MM.1S (cell line): Measurements from ENCODE around the gene APOM.
A peak's percentile ranks its signal among the peaks of the same experiment; 100 is the strongest.

ENCODE experiments used
- DNase-seq: peaks from one replicate; pipeline ENCODE4 v3.0.0-alpha.2; 2015
- H2AFZ ChIP-seq: fragments of 300-600 bp; sonication (generic); 2 replicates; pipeline ENCODE4 v1.6.0; 2016; ENCODE audit warnings: antibody characterized with exemption, low read length
- H3F3A ChIP-seq: fragments of 300-600 bp; sonication (generic); 2 replicates; pipeline ENCODE4 v1.6.1; 2016; ENCODE audit warnings: mild to moderate bottlenecking, antibody characterized with exemption, low read length, moderate library complexity, mixed read lengths; ENCODE audit not compliant: insufficient read depth
- H3K27ac ChIP-seq: fragments of 300-600 bp; sonication (generic); 2 replicates; pipeline ENCODE4 v1.5.1; 2016; ENCODE audit warnings: mild to moderate bottlenecking, low read length
- H3K27me3 ChIP-seq: fragments of 300-600 bp; sonication (generic); replicated peaks from 2 replicates; pipeline ENCODE4 v1.6.0; 2016; ENCODE audit warnings: low read length; ENCODE audit not compliant: insufficient read depth
- H3K36me3 ChIP-seq: fragments of 300-600 bp; sonication (generic); replicated peaks from 2 replicates; pipeline ENCODE4 v1.6.1; 2016; ENCODE audit warnings: mild to moderate bottlenecking, low read length, mixed read lengths; ENCODE audit not compliant: insufficient read depth
- H3K4me1 ChIP-seq: fragments of 300-600 bp; sonication (generic); 2 replicates; pipeline ENCODE4 v1.6.1; 2016; ENCODE audit warnings: low read length, mixed read lengths
- H3K4me2 ChIP-seq: fragments of 300-600 bp; sonication (generic); 2 replicates; pipeline ENCODE4 v1.6.0; 2016; ENCODE audit warnings: low read depth, low read length
- H3K4me3 ChIP-seq: fragments of 300-600 bp; sonication (generic); 2 replicates; pipeline ENCODE4 v1.5.1; 2016; ENCODE audit warnings: low read length, mixed read lengths
- H3K79me2 ChIP-seq: fragments of 300-600 bp; sonication (generic); 2 replicates; pipeline ENCODE4 v1.6.1; 2016; ENCODE audit warnings: mixed run types, low read length, mixed read lengths
- H3K9ac ChIP-seq: fragments of 300-600 bp; sonication (generic); 2 replicates; pipeline ENCODE4 v1.6.1; 2016; ENCODE audit warnings: low read length, mixed read lengths
- H3K9me2 ChIP-seq: fragments of 300-600 bp; sonication (generic); replicated peaks from 2 replicates; pipeline ENCODE4 v1.6.1; 2016; ENCODE audit warnings: mild to moderate bottlenecking, low read length, mixed read lengths; ENCODE audit not compliant: insufficient read depth
- H3K9me3 ChIP-seq: fragments of 300-600 bp; sonication (generic); replicated peaks from 2 replicates; pipeline ENCODE4 v1.6.1; 2016; ENCODE audit warnings: mild to moderate bottlenecking, low read length, mixed read lengths; ENCODE audit not compliant: insufficient read depth
- H4K20me1 ChIP-seq: fragments of 300-600 bp; sonication (generic); 2 replicates; pipeline ENCODE4 v1.6.1; 2016; ENCODE audit warnings: mild to moderate bottlenecking, low read length, moderate library complexity, mixed read lengths; ENCODE audit not compliant: insufficient read depth
- CTCF ChIP-seq: fragments of 300-600 bp; sonication (generic); IDR thresholded peaks from 2 replicates; pipeline ENCODE4 v1.5.1; 2016; ENCODE audit warnings: antibody characterized with exemption, low read length, mixed read lengths
- EZH2 ChIP-seq: fragments of 300-600 bp; sonication (generic); optimal IDR thresholded peaks from 2 replicates; pipeline ENCODE3; 2017; ENCODE audit warnings: low read depth, mild to moderate bottlenecking, antibody characterized with exemption, low read length, mixed read lengths
- EZH2phosphoT487 ChIP-seq: fragments of 300-600 bp; sonication (generic); IDR thresholded peaks from 2 replicates; pipeline ENCODE4 v1.6.1; 2018; ENCODE audit warnings: antibody characterized with exemption, low read length

APOM gene

DNA sequence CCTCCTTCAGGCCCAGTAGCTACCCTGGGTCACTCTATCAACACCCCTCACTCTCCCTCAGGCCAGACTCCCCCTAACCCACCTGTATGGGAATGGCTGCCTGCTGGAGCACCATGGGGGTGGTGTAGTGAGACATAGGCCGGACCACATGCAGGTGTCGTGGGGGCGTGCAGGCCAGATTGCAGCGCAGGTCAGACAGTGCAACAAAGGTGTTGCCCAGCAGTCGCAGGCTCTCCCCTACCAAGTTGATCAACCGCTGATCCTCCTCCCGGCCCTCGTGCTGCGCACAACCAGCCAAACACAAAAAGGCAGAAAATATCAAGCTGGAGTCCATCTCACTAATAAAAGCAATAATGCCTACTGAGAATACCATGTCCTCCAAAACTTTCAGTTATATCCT, 10.4 kb upstream of the APOM start:
- Histone ChIP-seq H3K36me3 (0 out of 2 replicates have a peak, but pooled peaks cover 2% of the 10 kb centered on the region), H4K20me1 (no peaks in the 10 kb centered on the region), H3K27me3 (no peaks in the 10 kb centered on the region), H3K9me3 (no peaks in the 10 kb centered on the region), H2AFZ (no peak overlapping the region), H3K27ac (no peak overlapping the region), H3K9ac (no peak overlapping the region), H3K9me2 (no peaks in the 10 kb centered on the region), H3F3A (0 out of 2 replicates have a peak, but pooled peaks cover 6% of the 10 kb centered on the region), H3K4me1 (no peaks in the 10 kb centered on the region), H3K4me3 (no peak overlapping the region), H3K79me2 (peaks cover 28% of the 10 kb centered on the region), H3K4me2 (no peak overlapping the region)
- no peak for DNase-seq
- TF ChIP-seq EZH2phosphoT487 = no peak
- no peak for TF ChIP-seq CTCF
- no peak for TF ChIP-seq EZH2

GRCh38 chr6:31651602-31652191, 4.0 kb upstream of the APOM start:
- H3K27ac ChIP-seq = peak overlapping the region; percentile 87
- H3F3A ChIP-seq = peaks cover 11% of the 10 kb centered on the region
- DNase-seq = peak; percentile 51
- peaks cover 4% of the 10 kb centered on the region; the same call in 1 of the 2 replicates for H3K4me1 ChIP-seq
- H3K9me2 ChIP-seq = no peaks in the 10 kb centered on the region
- no peaks in the 10 kb centered on the region for H3K9me3 ChIP-seq
- 0 out of 2 replicates have a peak, but pooled peaks cover 2% of the 10 kb centered on the region for H3K36me3 ChIP-seq
- peaks cover 50% of the 10 kb centered on the region for H3K79me2 ChIP-seq
- H2AFZ ChIP-seq = peak overlapping the region; percentile 24
- peak overlapping the region; percentile 76 for H3K4me2 ChIP-seq
- TF ChIP-seq EZH2phosphoT487 = no peak
- TF ChIP-seq CTCF = no peak
- TF ChIP-seq EZH2 = no peak
- H4K20me1 ChIP-seq = no peaks in the 10 kb centered on the region
- peak overlapping the region; percentile 64 for H3K4me3 ChIP-seq
- H3K9ac ChIP-seq = peak overlapping the region; percentile 91
- no peaks in the 10 kb centered on the region for H3K27me3 ChIP-seq

GRCh38 chr6:31652925-31653724, 2.6 kb upstream of the APOM start:
- peak; percentile 91 for DNase-seq
- TF ChIP-seq EZH2 (no peak), CTCF (no peak)
- peaks cover 4% of the 10 kb centered on the region; the same call in 1 of the 2 replicates for H3K4me1 ChIP-seq
- peaks cover 47% of the 10 kb centered on the region for H3K79me2 ChIP-seq
- 0 out of 2 replicates have a peak, but pooled peaks cover 2% of the 10 kb centered on the region for H3K36me3 ChIP-seq
- H3K9me2 ChIP-seq = no peaks in the 10 kb centered on the region
- H2AFZ ChIP-seq = peak overlapping the region; percentile 29
- H4K20me1 ChIP-seq = no peaks in the 10 kb centered on the region
- H3K4me3 ChIP-seq = peak overlapping the region; percentile 64
- peak overlapping the region; percentile 87 for H3K27ac ChIP-seq
- H3K9me3 ChIP-seq = no peaks in the 10 kb centered on the region
- H3K9ac ChIP-seq = peak overlapping the region; percentile 91
- peaks cover 11% of the 10 kb centered on the region for H3F3A ChIP-seq
- H3K4me2 ChIP-seq = peak overlapping the region; percentile 76
- H3K27me3 ChIP-seq = no peaks in the 10 kb centered on the region
